GM18498 (cell line): ENCODE measurements around the gene BLM.
A peak's percentile ranks its signal among the peaks of the same experiment; 100 is the strongest.
"Not testable (repeated sequence)": the region's sequence is repeated elsewhere in the genome, so short reads cannot be mapped to it uniquely, and the experiment has no call there.

ENCODE experiments used
- ATAC-seq: cut with Tn5 transposase; IDR thresholded peaks from one replicate; pipeline ENCODE4 v1.9.1; 2021; ENCODE audit warnings: mild to moderate bottlenecking, moderate library complexity; ENCODE audit not compliant: unreplicated experiment

The BLM gene

GRCh38 chr15:90840157-90840855 lies 123.2 kb downstream of the BLM start:
- no peak for ATAC-seq

GRCh38 chr15:90840954-90841353 lies 123.8 kb downstream of the BLM start:
- no peak for ATAC-seq

- no peak for ATAC-seq
Measured at GRCh38 chr15:90844696-90845095, 127.5 kb downstream of the BLM start.

- ATAC-seq: peak; percentile 77
Measured at GRCh38 chr15:90845201-90845949, 128.2 kb downstream of the BLM start.

GRCh38 chr15:90849424-90849823 lies 132.3 kb downstream of the BLM start:
- ATAC-seq: not testable (repeated sequence)

- ATAC-seq: no peak
Measured at GRCh38 chr15:90851114-90851513, 134.0 kb downstream of the BLM start.

- ATAC-seq: no peak
Measured at GRCh38 chr15:90851940-90852339, 134.8 kb downstream of the BLM start.

GRCh38 chr15:90855139-90855538 lies 138.0 kb downstream of the BLM start:
- ATAC-seq: no peak

GRCh38 chr15:90857337-90857736 lies 140.2 kb downstream of the BLM start:
- ATAC-seq: no peak

- ATAC-seq: no peak
Measured at GRCh38 chr15:90857883-90858443, 140.8 kb downstream of the BLM start.

GRCh38 chr15:90859234-90860131 lies 142.3 kb downstream of the BLM start:
- no peak for ATAC-seq

GRCh38 chr15:90860450-90860849 lies 143.3 kb downstream of the BLM start:
- no peak for ATAC-seq

GRCh38 chr15:90860942-90861675 lies 144.0 kb downstream of the BLM start:
- ATAC-seq: no peak

GRCh38 chr15:90862487-90862886 lies 145.3 kb downstream of the BLM start:
- no peak for ATAC-seq

- ATAC-seq: no peak
Measured at GRCh38 chr15:90862964-90863778, 146.0 kb downstream of the BLM start.

- ATAC-seq: no peak
Measured at GRCh38 chr15:90863987-90864386, 146.8 kb downstream of the BLM start.

- ATAC-seq: no peak
Measured at GRCh38 chr15:90864507-90864906, 147.4 kb downstream of the BLM start.

- no peak for ATAC-seq
Measured at GRCh38 chr15:90865702-90866101, 148.6 kb downstream of the BLM start.
